ENCODE measurements around the gene KBTBD12.
"Not testable (repeated sequence)": the region's sequence is repeated elsewhere in the genome, so short reads cannot be mapped to it uniquely, and the experiment has no call there.

DNA sequence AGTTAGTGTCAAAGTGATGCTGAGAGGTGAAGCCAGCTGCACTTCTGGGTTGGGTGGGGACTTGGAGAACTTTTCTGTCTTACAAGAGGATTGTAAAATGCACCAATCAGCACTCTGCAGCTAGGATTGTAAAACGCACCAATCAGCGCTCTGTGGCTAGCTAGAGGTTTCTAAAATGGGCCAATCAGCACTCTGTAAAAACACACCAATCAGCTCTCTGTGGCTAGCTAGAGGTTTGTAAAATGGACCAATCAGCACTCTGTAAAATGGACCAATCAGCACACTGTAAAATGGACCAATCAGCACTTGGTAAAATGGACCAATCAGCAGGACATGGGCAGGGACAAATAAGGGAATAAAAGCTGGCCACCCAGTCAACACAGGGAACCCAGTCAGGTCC lies 1.2 kb upstream of the KBTBD12 start:
- TF ChIP-seq, protein P1, sequence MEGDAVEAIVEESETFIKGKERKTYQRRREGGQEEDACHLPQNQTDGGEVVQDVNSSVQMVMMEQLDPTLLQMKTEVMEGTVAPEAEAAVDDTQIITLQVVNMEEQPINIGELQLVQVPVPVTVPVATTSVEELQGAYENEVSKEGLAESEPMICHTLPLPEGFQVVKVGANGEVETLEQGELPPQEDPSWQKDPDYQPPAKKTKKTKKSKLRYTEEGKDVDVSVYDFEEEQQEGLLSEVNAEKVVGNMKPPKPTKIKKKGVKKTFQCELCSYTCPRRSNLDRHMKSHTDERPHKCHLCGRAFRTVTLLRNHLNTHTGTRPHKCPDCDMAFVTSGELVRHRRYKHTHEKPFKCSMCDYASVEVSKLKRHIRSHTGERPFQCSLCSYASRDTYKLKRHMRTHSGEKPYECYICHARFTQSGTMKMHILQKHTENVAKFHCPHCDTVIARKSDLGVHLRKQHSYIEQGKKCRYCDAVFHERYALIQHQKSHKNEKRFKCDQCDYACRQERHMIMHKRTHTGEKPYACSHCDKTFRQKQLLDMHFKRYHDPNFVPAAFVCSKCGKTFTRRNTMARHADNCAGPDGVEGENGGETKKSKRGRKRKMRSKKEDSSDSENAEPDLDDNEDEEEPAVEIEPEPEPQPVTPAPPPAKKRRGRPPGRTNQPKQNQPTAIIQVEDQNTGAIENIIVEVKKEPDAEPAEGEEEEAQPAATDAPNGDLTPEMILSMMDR (IDR thresholded peaks at IDR 0.05): not testable (repeated sequence)
- not testable (repeated sequence) for TF ChIP-seq POLR2AphosphoS5, POLR2A (IDR thresholded peaks at IDR 0.05)
